UCSD-AML1 (cell line): ENCODE results near the gene NECTIN4.
"Not testable (repeated sequence)": the region's sequence is repeated elsewhere in the genome, so short reads cannot be mapped to it uniquely, and the experiment has no call there.

ENCODE experiments used
- DNase-seq: peaks from one replicate; lab custom pipeline; 2025; ENCODE audit not compliant: unreplicated experiment; lab: John Stamatoyannopoulos, UW

The NECTIN4 gene

DNA sequence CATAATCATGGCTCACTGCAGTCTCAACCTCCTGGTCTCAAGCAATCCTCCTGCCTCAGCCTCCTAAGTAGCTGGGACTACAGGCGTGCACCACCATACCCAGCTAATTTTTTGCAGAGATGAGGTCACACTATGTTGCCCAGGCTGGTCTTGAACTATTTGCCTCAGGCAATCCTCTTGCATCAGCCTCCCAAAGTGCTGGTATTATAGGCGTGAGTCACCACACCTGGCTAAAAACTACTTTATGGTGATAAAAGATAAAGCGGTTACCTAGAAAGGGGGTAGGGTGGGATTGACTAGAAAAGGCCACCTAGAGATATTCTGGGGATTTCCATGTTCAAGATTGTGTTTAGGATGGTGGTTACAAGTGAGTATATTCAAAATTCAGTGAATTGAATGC is 55.6 kb downstream of the NECTIN4 start:
- no peak for DNase-seq

DNA sequence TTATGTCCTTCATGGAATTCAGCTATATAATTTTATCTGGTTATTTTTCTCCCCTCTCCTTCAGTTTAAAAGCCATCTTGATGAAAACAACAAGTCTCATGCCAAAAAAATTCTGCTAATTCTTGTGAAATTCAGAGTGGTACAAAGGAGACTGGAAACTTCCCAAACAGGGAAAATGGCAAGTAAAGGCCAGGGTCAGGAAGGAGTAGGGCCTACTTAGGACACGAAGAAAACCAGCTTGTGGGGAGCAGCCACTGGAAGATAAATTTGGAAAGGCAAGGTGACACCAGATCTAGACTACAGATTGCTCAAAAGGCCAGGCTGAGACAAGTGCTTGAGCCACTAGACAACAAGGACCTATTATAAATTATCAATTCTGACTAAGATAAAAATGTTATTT is 56.9 kb downstream of the NECTIN4 start:
- no peak for DNase-seq

DNA sequence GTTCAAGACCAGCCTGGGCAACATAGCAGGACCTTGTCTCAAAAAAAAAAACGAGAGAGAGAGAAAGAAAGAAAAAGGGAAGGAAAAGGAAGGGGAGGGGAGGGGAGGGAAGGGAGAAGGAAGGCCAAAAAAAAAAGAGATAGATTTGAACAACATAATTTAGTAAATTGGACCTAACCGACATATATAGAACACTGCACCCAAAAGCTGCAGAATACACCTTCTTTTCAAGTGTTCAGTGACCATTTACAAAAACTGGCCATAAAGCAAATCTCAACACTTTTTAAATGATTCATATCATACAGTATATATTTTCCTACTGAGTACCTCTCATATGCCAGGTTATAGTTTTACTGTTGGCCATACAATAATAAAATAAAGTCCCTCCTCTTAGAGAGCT is 57.5 kb downstream of the NECTIN4 start:
- DNase-seq, result no peak

DNA sequence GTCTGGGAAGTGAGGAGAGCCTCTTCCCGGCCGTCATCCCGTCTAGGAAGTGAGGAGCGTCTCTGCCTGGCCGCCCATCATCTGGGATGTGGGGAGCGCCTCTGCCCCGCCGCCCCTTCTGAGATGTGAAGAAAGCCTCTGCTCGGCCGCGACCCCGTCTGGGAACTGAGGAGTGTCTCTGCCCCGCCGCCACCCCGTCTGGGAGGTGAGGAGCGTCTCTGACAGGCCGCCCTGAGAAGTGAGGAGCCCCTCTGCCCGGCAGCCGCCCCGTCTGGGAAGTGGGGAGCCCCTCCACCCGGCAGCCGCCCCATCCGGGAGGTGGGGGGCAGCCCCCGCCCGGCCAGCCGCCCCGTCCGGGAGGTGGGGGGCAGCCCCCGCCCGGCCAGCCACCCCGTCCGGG is 59.9 kb downstream of the NECTIN4 start:
- not testable (repeated sequence) for DNase-seq

DNA sequence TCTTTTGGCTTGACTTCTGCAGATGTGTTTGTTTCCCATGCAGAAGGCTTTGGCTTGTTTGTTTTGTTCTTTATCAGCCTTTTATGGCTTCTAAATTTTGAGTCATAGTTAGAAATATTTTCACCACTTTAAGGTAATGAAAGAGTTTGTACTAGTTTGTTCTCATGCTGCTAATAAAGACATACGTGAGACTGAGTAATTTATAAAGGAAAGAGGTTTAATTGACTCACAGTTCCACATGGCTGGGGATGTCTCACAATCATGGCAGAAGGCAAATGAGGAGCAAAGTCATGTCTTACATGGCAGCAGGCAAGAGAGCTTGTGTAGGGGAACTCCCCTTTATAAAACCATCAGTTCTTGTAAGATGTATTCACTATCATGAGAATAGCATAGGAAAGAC is 62.4 kb downstream of the NECTIN4 start:
- not testable (repeated sequence) for DNase-seq

DNA sequence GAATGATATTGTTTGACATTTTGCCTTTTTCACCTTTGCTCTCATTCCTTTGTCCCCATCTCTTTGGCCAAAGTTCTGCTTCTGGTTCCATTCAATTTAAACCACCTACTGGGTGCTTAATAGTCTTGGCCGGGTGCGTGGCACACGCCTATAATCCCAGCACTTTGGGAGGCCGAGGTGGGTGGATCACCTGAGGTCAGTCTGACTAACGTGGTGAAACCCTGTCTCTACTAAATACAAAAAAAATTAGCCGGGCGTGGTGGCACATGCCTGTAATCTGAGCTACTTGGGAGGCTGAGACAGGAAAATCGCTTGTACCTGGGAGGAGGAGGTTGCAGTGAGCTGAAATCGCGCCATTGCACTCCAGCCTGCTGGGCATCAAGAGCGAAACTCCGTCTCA is 66.9 kb downstream of the NECTIN4 start:
- not testable (repeated sequence) for DNase-seq

DNA sequence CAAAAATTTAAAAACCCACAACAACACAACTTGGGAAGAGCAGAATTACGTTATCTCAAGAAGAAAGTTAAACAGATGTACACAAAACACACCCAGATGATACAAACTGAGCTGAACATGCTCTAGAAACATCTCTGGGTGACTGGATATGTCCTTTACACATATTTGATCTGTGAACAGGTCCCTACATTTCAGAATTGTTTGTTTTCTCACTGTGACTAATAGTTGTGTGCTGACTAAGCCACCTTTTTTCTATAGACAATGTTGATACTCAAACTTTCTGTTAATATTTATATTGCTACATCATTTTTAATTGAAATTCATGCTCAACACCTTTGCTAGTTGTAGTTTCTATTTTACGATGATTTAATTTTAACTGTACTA is 67.4 kb downstream of the NECTIN4 start:
- no peak for DNase-seq

DNA sequence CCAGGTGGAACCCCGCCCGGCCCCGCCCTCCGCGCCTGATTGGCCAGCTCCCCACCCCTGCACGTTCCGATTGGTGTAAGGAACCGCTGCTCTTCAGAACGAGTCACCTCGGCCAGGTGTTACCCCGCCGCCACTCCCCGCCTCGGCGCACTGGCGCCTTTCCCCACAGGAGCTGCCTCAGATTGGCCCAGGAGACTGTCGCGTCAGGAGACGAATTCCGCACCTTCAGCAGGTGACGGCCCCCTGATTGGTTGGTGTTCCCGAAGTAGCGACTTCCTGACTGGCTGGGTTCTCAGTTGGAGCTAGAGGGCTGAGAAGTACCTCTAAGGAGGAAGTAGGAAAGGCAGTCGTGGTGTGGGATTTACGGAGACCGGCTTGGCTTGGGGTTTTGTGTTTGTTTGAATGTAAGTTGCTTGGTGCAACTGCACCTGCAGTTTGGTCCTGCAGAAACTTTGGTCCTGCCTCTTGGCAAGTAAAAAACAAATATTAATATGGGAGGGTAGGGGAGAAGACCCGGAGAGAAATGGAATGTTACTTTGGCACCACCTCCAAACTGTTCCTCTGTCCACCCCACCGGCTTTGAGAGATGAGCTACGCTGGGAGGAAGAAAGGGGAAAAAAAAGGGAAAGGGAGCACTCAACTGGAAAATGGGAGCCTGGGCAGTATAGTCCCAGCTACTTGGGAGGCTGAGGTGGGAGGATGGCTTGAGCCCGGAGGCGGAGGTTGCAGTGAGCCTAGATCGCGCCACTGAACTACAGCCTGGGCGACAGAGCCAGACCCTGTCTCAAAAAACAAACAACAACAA is 68.0 kb downstream of the NECTIN4 start:
- DNase-seq, result peak; percentile 85
